Measurements from ENCODE around the gene GDF2.

- no peak for TF ChIP-seq CTCF (conservative IDR thresholded peaks at IDR 0.05; ENCODE audit: low read depth, low read length)
- TF ChIP-seq MAFK (IDR thresholded peaks at IDR 0.05; ENCODE audit: low read depth, low read length): no peak
- TF ChIP-seq POLR2A (IDR thresholded peaks at IDR 0.05; ENCODE audit: low read depth, low read length): no peak
- no peak for TF ChIP-seq RAD21 (IDR thresholded peaks at IDR 0.05; ENCODE audit: low read length)
- no peak for TF ChIP-seq SMC3 (IDR thresholded peaks at IDR 0.05; ENCODE audit: low read depth, low read length)
- TF ChIP-seq CEBPB (IDR thresholded peaks at IDR 0.05; ENCODE audit: low read depth, low read length): no peak
- TF ChIP-seq, protein P1, sequence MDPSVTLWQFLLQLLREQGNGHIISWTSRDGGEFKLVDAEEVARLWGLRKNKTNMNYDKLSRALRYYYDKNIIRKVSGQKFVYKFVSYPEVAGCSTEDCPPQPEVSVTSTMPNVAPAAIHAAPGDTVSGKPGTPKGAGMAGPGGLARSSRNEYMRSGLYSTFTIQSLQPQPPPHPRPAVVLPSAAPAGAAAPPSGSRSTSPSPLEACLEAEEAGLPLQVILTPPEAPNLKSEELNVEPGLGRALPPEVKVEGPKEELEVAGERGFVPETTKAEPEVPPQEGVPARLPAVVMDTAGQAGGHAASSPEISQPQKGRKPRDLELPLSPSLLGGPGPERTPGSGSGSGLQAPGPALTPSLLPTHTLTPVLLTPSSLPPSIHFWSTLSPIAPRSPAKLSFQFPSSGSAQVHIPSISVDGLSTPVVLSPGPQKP (IDR thresholded peaks at IDR 0.05; ENCODE audit: borderline replicate concordance, low read depth, low read length): no peak
- no peak for TF ChIP-seq MAZ (IDR thresholded peaks at IDR 0.05; ENCODE audit: borderline replicate concordance, low read depth, low read length)
- TF ChIP-seq RFX5 (IDR thresholded peaks at IDR 0.05; ENCODE audit: low read depth, low read length): no peak
- TF ChIP-seq FOS (IDR thresholded peaks at IDR 0.05; ENCODE audit: low read depth, low read length): no peak
- no peak for TF ChIP-seq BHLHE40 (IDR thresholded peaks at IDR 0.05; ENCODE audit: low read depth, low read length)
These were observed 12.2 kb upstream of the GDF2 start for GRCh38 chr10:47310090-47310505.
